Ascending aorta (tissue), 2 donors: ENCODE data around the gene CEP126. TPM values are rescaled to one million over a fixed set of nuclear protein-coding genes. Genes with fewer than 3 reads are reported as not detected.

ENCODE experiments used
- DNase-seq, 2 donors: peaks; one replicate each; pipeline ENCODE4 v3.0.0-alpha.2; 2019; ENCODE audit warnings: low spot score in 2 of 2
- H3K27ac ChIP-seq, 2 donors: fragments of 200-600 bp; sonication (generic); one replicate each; pipeline ENCODE4 v1.5.1; 2016 to 2017; ENCODE audit warnings: mild to moderate bottlenecking in 1 of 2
- H3K27me3 ChIP-seq: fragments of 200-600 bp; sonication (generic); one replicate; pipeline ENCODE4 v1.5.1; 2017
- H3K36me3 ChIP-seq, 2 donors: fragments of 200-600 bp; sonication (generic); one replicate each; pipeline ENCODE4 v1.5.1; 2016
- H3K4me1 ChIP-seq, 2 donors: fragments of 200-600 bp; sonication (generic); one replicate each; pipeline ENCODE4 v1.5.1; 2016 to 2017; ENCODE audit warnings: mild to moderate bottlenecking in 1 of 2
- H3K4me3 ChIP-seq, 2 donors: fragments of 200-600 bp; sonication (generic); one replicate each; pipeline ENCODE4 v1.5.1; 2016 to 2017; ENCODE audit warnings: mild to moderate bottlenecking in 1 of 2
- H3K9me3 ChIP-seq, 2 donors: fragments of 200-600 bp; sonication (generic); one replicate each; pipeline ENCODE4 v1.5.1; 2016
- intact Hi-C: fragments of 100-400 bp; cut with DNase I; formaldehyde crosslinking; loops from one replicate; pipeline ENCODE4 v1.15.1; 2023
- total RNA-seq: library from RNA; depleted of rRNA; stranded (reverse); fragments of >200 nt; gene quantifications from one replicate; pipeline ENCODE4 v1.1.0, GENCODE V29; 2016
- TF ChIP-seq, protein P1 (sequence below), 3 experiments: fragments of 200-600 bp in 2 of 3; fragments of 450-650 bp in 1 of 3; sonication (generic) in 2 of 3; IDR thresholded peaks; one replicate each; pipeline ENCODE4 v1.5.1; 2016 to 2019; ENCODE audit warnings: antibody characterized with exemption in 3 of 3, mild to moderate bottlenecking in 1 of 3, moderate library complexity in 1 of 3

CEP126 gene
- total RNA-seq, 1 donor from 2014 or later: 7.2 TPM

DNA sequence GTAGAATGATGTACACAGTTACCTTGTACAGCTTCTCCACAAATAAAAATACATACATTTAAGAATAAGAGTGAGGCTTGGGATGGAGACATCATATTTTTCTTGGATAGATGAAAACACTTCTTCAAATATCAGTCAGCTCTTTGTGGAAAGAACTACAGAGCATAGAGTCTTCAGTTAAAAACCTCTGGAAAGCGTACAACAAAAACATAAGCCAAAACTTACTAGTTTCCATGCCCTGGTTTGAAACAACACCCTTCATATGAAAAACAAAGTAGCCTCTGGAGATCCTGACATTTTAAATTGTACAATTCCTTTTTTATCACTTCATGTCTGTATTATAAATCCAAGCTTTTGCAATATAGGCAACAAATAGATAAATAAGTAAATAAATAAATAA, 7.0 kb upstream of the CEP126 start:
- no peak overlapping the region for H3K27ac ChIP-seq

GRCh38 chr11:101909087-101909486, 5.7 kb upstream of the CEP126 start:
- Histone ChIP-seq H3K27ac (peak overlapping the region; percentile 32 to 61), H3K27me3 (no peaks in the 10 kb centered on the region), H3K4me1 (peaks cover 3 to 4% of the 10 kb centered on the region in 2 donors), H3K4me3 (no peak overlapping the region), H3K9me3 (no peaks in the 10 kb centered on the region), H3K36me3 (no peaks in the 10 kb centered on the region)
- intact Hi-C loops: no loop called here
- TF ChIP-seq, protein P1, sequence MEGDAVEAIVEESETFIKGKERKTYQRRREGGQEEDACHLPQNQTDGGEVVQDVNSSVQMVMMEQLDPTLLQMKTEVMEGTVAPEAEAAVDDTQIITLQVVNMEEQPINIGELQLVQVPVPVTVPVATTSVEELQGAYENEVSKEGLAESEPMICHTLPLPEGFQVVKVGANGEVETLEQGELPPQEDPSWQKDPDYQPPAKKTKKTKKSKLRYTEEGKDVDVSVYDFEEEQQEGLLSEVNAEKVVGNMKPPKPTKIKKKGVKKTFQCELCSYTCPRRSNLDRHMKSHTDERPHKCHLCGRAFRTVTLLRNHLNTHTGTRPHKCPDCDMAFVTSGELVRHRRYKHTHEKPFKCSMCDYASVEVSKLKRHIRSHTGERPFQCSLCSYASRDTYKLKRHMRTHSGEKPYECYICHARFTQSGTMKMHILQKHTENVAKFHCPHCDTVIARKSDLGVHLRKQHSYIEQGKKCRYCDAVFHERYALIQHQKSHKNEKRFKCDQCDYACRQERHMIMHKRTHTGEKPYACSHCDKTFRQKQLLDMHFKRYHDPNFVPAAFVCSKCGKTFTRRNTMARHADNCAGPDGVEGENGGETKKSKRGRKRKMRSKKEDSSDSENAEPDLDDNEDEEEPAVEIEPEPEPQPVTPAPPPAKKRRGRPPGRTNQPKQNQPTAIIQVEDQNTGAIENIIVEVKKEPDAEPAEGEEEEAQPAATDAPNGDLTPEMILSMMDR (IDR thresholded peaks at IDR 0.05): no peak
- DNase-seq: no peak

More for the DNA sequence above, 7.0 kb upstream of the CEP126 start:
- Histone ChIP-seq H3K4me1 (no peaks in the 10 kb centered on the region), H3K4me3 (no peak overlapping the region), H3K9me3 (no peaks in the 10 kb centered on the region), H3K36me3 (no peaks in the 10 kb centered on the region), H3K27me3 (no peaks in the 10 kb centered on the region)
- no peak for DNase-seq
- intact Hi-C loops: no loop called here
- TF ChIP-seq, protein P1 (IDR thresholded peaks at IDR 0.05): no peak

DNA sequence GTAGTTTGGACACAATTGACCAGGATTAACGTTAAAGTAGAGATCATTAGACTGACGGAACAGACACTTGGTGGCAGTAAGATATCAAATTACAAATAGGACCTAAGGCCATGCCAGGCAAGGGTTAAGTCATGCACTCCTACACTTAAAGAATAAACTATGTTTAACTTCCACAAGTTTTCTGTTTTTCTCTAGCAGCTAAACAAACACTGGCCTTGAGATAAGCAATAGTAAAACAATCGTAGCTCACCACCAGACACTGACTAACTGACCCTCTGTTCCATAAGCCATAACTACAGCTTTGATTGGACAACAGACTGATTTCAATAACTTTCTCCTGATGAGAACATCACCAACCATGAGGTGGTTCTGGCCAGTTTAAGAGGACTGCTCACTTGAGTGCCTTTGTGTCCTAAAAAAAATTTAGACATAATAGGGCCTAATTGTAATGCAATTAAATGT, 2.0 kb upstream of the CEP126 start:
- no peak for DNase-seq
- peak overlapping the region; percentile 86 to 97 for H3K27ac ChIP-seq
- no peaks in the 10 kb centered on the region for H3K36me3 ChIP-seq
- no peaks in the 10 kb centered on the region for H3K27me3 ChIP-seq
- no peak overlapping the region for H3K4me3 ChIP-seq
- no peaks in the 10 kb centered on the region for H3K9me3 ChIP-seq
- TF ChIP-seq, protein P1 (IDR thresholded peaks at IDR 0.05): no peak
- intact Hi-C loops: loop anchor here (5.0 to 10.0 kb wide), 5 partner anchors 264 to 1182 kb away; partner anchors contain the start of genes BIRC2, DCUN1D5 and PGR
- peaks cover 6 to 9% of the 10 kb centered on the region in 2 donors for H3K4me1 ChIP-seq

GRCh38 chr11:101913656-101914055, 1.2 kb upstream of the CEP126 start:
- Histone ChIP-seq H3K4me1 (peaks cover 6 to 9% of the 10 kb centered on the region in 2 donors), H3K27ac (peak overlapping the region; percentile 86 to 97), H3K27me3 (no peaks in the 10 kb centered on the region), H3K9me3 (no peaks in the 10 kb centered on the region), H3K36me3 (no peaks in the 10 kb centered on the region), H3K4me3 (peak overlapping the region in 1 of 2 donors; percentile 74)
- TF ChIP-seq, protein P1 (IDR thresholded peaks at IDR 0.05): no peak
- no peak for DNase-seq
- intact Hi-C loops: loop anchor here (2.0 to 10.0 kb wide), 6 partner anchors 197 to 1181 kb away; partner anchors contain the start of genes BIRC2, DCUN1D5, PGR and YAP1

GRCh38 chr11:101914341-101914737, 471 bp upstream of the CEP126 start:
- peak overlapping the region; percentile 46 to 74 for H3K4me3 ChIP-seq
- H3K36me3 ChIP-seq: no peaks in the 10 kb centered on the region
- TF ChIP-seq, protein P1 (IDR thresholded peaks at IDR 0.05): no peak
- DNase-seq: no peak
- H3K4me1 ChIP-seq: peaks cover 6 to 9% of the 10 kb centered on the region in 2 donors
- no peaks in the 10 kb centered on the region for H3K9me3 ChIP-seq
- peak overlapping the region; percentile 86 to 97 for H3K27ac ChIP-seq
- intact Hi-C loops: loop anchor here (2.0 to 10.0 kb wide), 6 partner anchors 196 to 1180 kb away; partner anchors contain the start of genes BIRC2, DCUN1D5, PGR and YAP1
- H3K27me3 ChIP-seq: no peaks in the 10 kb centered on the region
